Cardiac muscle cell (in vitro differentiated cells and primary cell): ENCODE data around the gene FAM120A. TPM values are rescaled to one million over a fixed set of nuclear protein-coding genes. Genes with fewer than 3 reads are reported as not detected.

Experiments
- DNase-seq, 2 donors: peaks; one replicate each; pipeline versions ENCODE4 v3.0.0 to v3.0.0-alpha.2; 2010 to 2017; ENCODE audit warnings: low read depth in 1 of 2, low spot score in 1 of 2
- H3K27ac ChIP-seq: fragments of 200-600 bp; sonication (generic); 2 replicates; pipeline ENCODE4 v1.5.1; 2016
- H3K27me3 ChIP-seq: fragments of 200-600 bp; sonication (generic); 2 replicates; pipeline ENCODE4 v1.6.0; 2016; ENCODE audit warnings: control low read depth
- H3K36me3 ChIP-seq: fragments of 200-600 bp; sonication (generic); 2 replicates; pipeline ENCODE4 v1.5.1; 2016; ENCODE audit warnings: control low read depth
- H3K4me1 ChIP-seq: fragments of 200-600 bp; sonication (generic); 2 replicates; pipeline ENCODE4 v1.8.1; 2017; ENCODE audit warnings: low read depth, mild to moderate bottlenecking, mixed run types
- H3K4me3 ChIP-seq: fragments of 200-600 bp; sonication (generic); 2 replicates; pipeline ENCODE4 v1.5.1; 2016; ENCODE audit warnings: mild to moderate bottlenecking
- H3K9me3 ChIP-seq: fragments of 200-600 bp; sonication (generic); 2 replicates; pipeline ENCODE4 v1.5.1; 2017; ENCODE audit warnings: low read depth, mild to moderate bottlenecking, control low read depth
- polyA plus RNA-seq: library from polyadenylated mRNA; unstranded; fragments of >200 nt; fragmentation: Nextera tagmentation; extraction: Ambion mirVana; gene quantifications from 2 replicates; pipeline ENCODE4 v1.2.1, GENCODE V29; 2016
- total RNA-seq: library from RNA; depleted of rRNA; stranded (reverse); fragments of >200 nt; gene quantifications from 2 replicates; pipeline ENCODE4 v1.2.3, GENCODE V29; 2016
- TF ChIP-seq, protein P1 (sequence below): IDR thresholded peaks from 2 replicates; pipeline ENCODE4 v1.5.1; 2012; ENCODE audit warnings: low read depth, mild to moderate bottlenecking, low read length

The FAM120A gene
- total and polyA plus RNA-seq, 2 experiments from 2014 or later: 12.9 to 39.8 TPM

GRCh38 chr9:93500571-93501298, 49.2 kb downstream of the FAM120A start:
- peaks cover 23% of the 10 kb centered on the region for H3K36me3 ChIP-seq
- TF ChIP-seq, protein P1, sequence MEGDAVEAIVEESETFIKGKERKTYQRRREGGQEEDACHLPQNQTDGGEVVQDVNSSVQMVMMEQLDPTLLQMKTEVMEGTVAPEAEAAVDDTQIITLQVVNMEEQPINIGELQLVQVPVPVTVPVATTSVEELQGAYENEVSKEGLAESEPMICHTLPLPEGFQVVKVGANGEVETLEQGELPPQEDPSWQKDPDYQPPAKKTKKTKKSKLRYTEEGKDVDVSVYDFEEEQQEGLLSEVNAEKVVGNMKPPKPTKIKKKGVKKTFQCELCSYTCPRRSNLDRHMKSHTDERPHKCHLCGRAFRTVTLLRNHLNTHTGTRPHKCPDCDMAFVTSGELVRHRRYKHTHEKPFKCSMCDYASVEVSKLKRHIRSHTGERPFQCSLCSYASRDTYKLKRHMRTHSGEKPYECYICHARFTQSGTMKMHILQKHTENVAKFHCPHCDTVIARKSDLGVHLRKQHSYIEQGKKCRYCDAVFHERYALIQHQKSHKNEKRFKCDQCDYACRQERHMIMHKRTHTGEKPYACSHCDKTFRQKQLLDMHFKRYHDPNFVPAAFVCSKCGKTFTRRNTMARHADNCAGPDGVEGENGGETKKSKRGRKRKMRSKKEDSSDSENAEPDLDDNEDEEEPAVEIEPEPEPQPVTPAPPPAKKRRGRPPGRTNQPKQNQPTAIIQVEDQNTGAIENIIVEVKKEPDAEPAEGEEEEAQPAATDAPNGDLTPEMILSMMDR: no peak

GRCh38 chr9:93501406-93501805, 49.9 kb downstream of the FAM120A start:
- Histone ChIP-seq H3K27ac (no peak overlapping the region), H3K36me3 (peaks cover 23% of the 10 kb centered on the region), H3K4me1 (peaks cover 8% of the 10 kb centered on the region), H3K27me3 (no peaks in the 10 kb centered on the region), H3K4me3 (no peak overlapping the region), H3K9me3 (no peaks in the 10 kb centered on the region)
- TF ChIP-seq, protein P1: no peak
- DNase-seq: no peak

More at GRCh38 chr9:93500571-93501298, 49.2 kb downstream of the FAM120A start:
- Histone ChIP-seq H3K4me1 (peaks cover 8% of the 10 kb centered on the region), H3K27me3 (no peaks in the 10 kb centered on the region), H3K4me3 (no peak overlapping the region), H3K9me3 (no peaks in the 10 kb centered on the region), H3K27ac (no peak overlapping the region)
- DNase-seq: no peak

DNA sequence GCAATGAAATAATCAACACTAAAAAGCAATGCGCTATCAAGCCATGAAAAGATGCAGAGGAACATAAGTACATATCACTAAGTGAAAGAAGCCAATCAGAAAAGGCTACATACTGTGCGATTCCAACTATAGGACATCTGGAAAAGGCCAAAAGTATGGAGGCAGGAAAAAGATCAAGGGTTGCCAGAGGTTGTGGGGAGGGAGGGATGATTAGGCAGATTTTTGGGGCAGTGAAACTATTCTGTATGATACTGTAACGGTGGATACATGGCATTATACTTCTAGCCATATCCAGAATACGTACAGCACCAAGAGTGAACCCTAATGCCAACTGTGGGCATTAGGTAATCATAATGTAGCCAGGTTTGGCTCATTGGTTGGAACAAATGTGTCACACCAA, 51.9 kb downstream of the FAM120A start:
- Histone ChIP-seq H3K27ac (no peak overlapping the region), H3K27me3 (no peaks in the 10 kb centered on the region), H3K36me3 (peaks cover 14% of the 10 kb centered on the region), H3K9me3 (no peaks in the 10 kb centered on the region), H3K4me3 (no peak overlapping the region), H3K4me1 (peaks cover 8% of the 10 kb centered on the region)
- TF ChIP-seq, protein P1: no peak
- no peak for DNase-seq

DNA sequence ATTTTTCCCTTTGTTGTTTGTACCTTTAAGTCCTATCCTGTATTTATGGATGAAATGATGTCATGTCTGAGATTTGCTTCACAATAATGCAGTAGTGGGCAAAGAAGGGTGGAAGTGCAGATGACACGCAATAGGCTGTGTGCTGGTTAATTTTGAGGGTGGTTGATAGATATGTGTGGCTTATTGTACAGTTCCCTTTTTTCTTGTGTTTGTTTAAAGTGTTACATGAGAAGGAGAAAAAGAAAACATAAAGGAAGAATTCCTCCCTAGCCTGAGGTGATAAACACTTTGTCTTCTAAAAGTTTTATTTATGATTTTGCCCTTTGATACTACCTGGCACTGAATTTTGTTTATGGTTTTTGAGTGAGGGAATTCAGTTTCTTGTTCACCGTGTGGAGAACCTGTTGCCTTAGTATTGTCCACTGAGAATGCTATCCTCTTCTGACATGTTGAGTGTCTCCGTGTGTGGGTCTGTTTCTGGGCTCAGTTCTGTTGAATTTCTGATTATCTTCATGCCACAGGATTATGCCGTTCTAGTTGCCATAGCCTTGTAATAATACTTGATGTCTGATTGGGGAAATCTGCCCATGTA, 54.2 kb downstream of the FAM120A start:
- H3K9me3 ChIP-seq: no peaks in the 10 kb centered on the region
- H3K27ac ChIP-seq: no peak overlapping the region
- no peak for DNase-seq
- peaks cover 3% of the 10 kb centered on the region for H3K4me1 ChIP-seq
- TF ChIP-seq, protein P1: no peak
- peaks cover 7% of the 10 kb centered on the region for H3K36me3 ChIP-seq
- H3K27me3 ChIP-seq: no peaks in the 10 kb centered on the region
- no peak overlapping the region for H3K4me3 ChIP-seq

DNA sequence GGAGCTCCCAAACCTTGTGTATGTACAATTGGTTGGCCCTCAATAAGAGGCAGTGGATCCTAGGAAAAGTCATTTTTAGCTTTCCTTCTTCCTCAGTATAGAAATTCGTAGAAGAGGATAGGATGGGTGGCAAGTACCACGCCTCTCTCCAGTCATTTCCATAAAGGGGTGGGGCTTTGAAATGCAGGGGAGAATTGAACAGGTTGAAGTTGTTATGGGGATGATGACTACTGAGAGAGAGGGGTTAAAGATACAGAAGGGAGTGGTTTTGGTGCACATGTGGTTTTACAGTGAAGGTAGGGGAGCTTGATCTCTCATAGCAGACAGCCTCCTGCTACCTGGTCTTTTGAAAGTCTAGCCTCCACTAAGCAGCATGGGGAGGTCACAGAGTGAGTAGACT, 56.3 kb downstream of the FAM120A start:
- H3K27me3 ChIP-seq: no peaks in the 10 kb centered on the region
- TF ChIP-seq, protein P1: no peak
- no peaks in the 10 kb centered on the region for H3K9me3 ChIP-seq
- H3K4me3 ChIP-seq: no peak overlapping the region
- H3K4me1 ChIP-seq: peaks cover 3% of the 10 kb centered on the region
- no peak for DNase-seq
- H3K27ac ChIP-seq: no peak overlapping the region
- H3K36me3 ChIP-seq: peaks cover 6% of the 10 kb centered on the region
